Endometrial microvascular endothelial cells (primary cell): ENCODE measurements around the gene RIPPLY3. TPM values are rescaled to one million over a fixed set of nuclear protein-coding genes. Genes with fewer than 3 reads are reported as not detected.
"Not testable (repeated sequence)": the region's sequence is repeated elsewhere in the genome, so short reads cannot be mapped to it uniquely, and the experiment has no call there.

Source experiments
- in situ Hi-C: cut with HindIII; loops from 2 replicates; pipeline ENCODE4 v1.10.0; 2017; ENCODE audit warnings: low sequenced_read_pairs, low pct_unique_long_range_greater_than_20kb; ENCODE audit errors: inconsistent ontology term
- total RNA-seq: library from RNA; depleted of rRNA; stranded (reverse); fragments of >200 nt; gene quantifications from one replicate; pipeline ENCODE4 v1.2.3, GENCODE V29; 2015; ENCODE audit errors: inconsistent ontology term

Gene RIPPLY3
- total RNA-seq, 1 donor from 2014 or later, result 0.37 TPM

- in situ Hi-C loops, result not testable (repeated sequence)
Observed at GRCh38 chr21:37002851-37003250, 3.7 kb upstream of the RIPPLY3 start.

GRCh38 chr21:37003917-37004316 is 2.6 kb upstream of the RIPPLY3 start:
- in situ Hi-C loops, result not testable (repeated sequence)

GRCh38 chr21:37005548-37006485 is 685 bp upstream of the RIPPLY3 start:
- in situ Hi-C loops, result no loop called here

GRCh38 chr21:37008724-37009123 is 2.2 kb downstream of the RIPPLY3 start:
- in situ Hi-C loops, result no loop called here

GRCh38 chr21:37009740-37010341 is 3.3 kb downstream of the RIPPLY3 start:
- in situ Hi-C loops, result no loop called here

GRCh38 chr21:37017951-37018679 is 11.6 kb downstream of the RIPPLY3 start:
- in situ Hi-C loops, result no loop called here

- in situ Hi-C loops, result no loop called here
Observed at GRCh38 chr21:37026499-37026898, 20.0 kb downstream of the RIPPLY3 start.

GRCh38 chr21:37028570-37028969 is 22.1 kb downstream of the RIPPLY3 start:
- in situ Hi-C loops, result no loop called here

- in situ Hi-C loops, result no loop called here
Observed at GRCh38 chr21:37030864-37031263, 24.4 kb downstream of the RIPPLY3 start.

GRCh38 chr21:37032293-37032692 is 25.8 kb downstream of the RIPPLY3 start:
- in situ Hi-C loops, result no loop called here

GRCh38 chr21:37032877-37033471 is 26.5 kb downstream of the RIPPLY3 start:
- in situ Hi-C loops, result no loop called here

GRCh38 chr21:37034394-37034793 is 27.9 kb downstream of the RIPPLY3 start:
- in situ Hi-C loops, result not testable (repeated sequence)

GRCh38 chr21:37036177-37036576 is 29.7 kb downstream of the RIPPLY3 start:
- in situ Hi-C loops, result no loop called here

- in situ Hi-C loops, result no loop called here
Observed at GRCh38 chr21:37039411-37040075, 33.0 kb downstream of the RIPPLY3 start.

- in situ Hi-C loops, result no loop called here
Observed at GRCh38 chr21:37040212-37040611, 33.7 kb downstream of the RIPPLY3 start.

- in situ Hi-C loops, result no loop called here
Observed at GRCh38 chr21:37041706-37042271, 35.3 kb downstream of the RIPPLY3 start.

GRCh38 chr21:37043818-37044217 is 37.3 kb downstream of the RIPPLY3 start:
- in situ Hi-C loops, result no loop called here

GRCh38 chr21:37044643-37045042 is 38.1 kb downstream of the RIPPLY3 start:
- in situ Hi-C loops, result no loop called here
